Kidney (tissue), 14 donors: ENCODE results near the gene ASTL. TPM values are rescaled to one million over a fixed set of nuclear protein-coding genes. Genes with fewer than 3 reads are reported as not detected.
A peak's percentile ranks its signal among the peaks of the same experiment; 100 is the strongest.

Source experiments
- DNase-seq, 5 donors: peaks; one replicate each; pipeline ENCODE4 v3.0.0-alpha.2; 2013 to 2020
- FAIRE-seq: peaks from 2 replicates; lab custom pipeline; 2012; peaks lifted over from hg19 to GRCh38; lab: Jason Lieb, UNC
- H3K27ac ChIP-seq, 2 donors: one replicate each; pipeline ENCODE4 v1.7.0; 2013; ENCODE audit warnings: low read depth in 2 of 2, low read length in 2 of 2, inconsistent platforms in 1 of 2
- H3K27me3 ChIP-seq: one replicate; pipeline ENCODE4 v1.7.1; 2013; ENCODE audit warnings: low read length, inconsistent platforms; ENCODE audit not compliant: control insufficient read depth, insufficient read depth
- H3K36me3 ChIP-seq, 3 donors: one replicate each; pipeline versions ENCODE4 v1.7.0 to v1.7.1; 2013; ENCODE audit warnings: low read length in 3 of 3, control low read depth in 1 of 3, inconsistent platforms in 1 of 3; ENCODE audit not compliant: insufficient read depth in 3 of 3, control insufficient read depth in 2 of 3
- H3K4me1 ChIP-seq, 3 donors: one replicate each; pipeline versions ENCODE4 v1.7.0 to v1.7.1; 2013; ENCODE audit warnings: low read length in 3 of 3, inconsistent platforms in 1 of 3, low read depth in 1 of 3; ENCODE audit not compliant: control insufficient read depth in 2 of 3, insufficient read depth in 2 of 3
- H3K4me3 ChIP-seq, 3 donors: one replicate each; pipeline versions ENCODE4 v1.7.0 to v1.8.1; 2013; ENCODE audit warnings: low read length in 3 of 3, control low read depth in 1 of 3, inconsistent platforms in 1 of 3
- H3K9ac ChIP-seq, 3 donors: one replicate each; pipeline versions ENCODE4 v1.7.0 to v1.7.1; 2013; ENCODE audit warnings: low read length in 3 of 3, control low read depth in 1 of 3, inconsistent platforms in 1 of 3
- H3K9me3 ChIP-seq, 3 donors: one replicate each; pipeline versions ENCODE4 v1.7.0 to v1.7.1; 2013; ENCODE audit warnings: low read length in 3 of 3, control low read depth in 1 of 3, inconsistent platforms in 1 of 3; ENCODE audit not compliant: control insufficient read depth in 2 of 3, insufficient read depth in 1 of 3
- intact Hi-C: fragments of 100-400 bp; cut with DNase I; formaldehyde crosslinking; loops from one replicate; pipeline ENCODE4 v1.11.1; 2022
- polyA plus RNA-seq: library from polyadenylated mRNA; stranded (reverse); fragments of 350-450 nt; fragmentation: Illumina TruSeq; extraction: RNeasy Lipid Tissue Mini Kit (QIAGEN cat#74804); gene quantifications from one replicate; pipeline ENCODE4 v1.2.3, GENCODE V29; 2014; ENCODE audit warnings: low read depth, low replicate concordance; ENCODE audit not compliant: insufficient read depth
- total RNA-seq: library from RNA; stranded (reverse); fragmentation: NEBNext Ultra II Directional; extraction: Animal tissue kit (Norgen Biotek cat#: 25700); gene quantifications from one replicate; pipeline ENCODE4 v1.2.1, GENCODE V29; 2021
- TF ChIP-seq, protein P1 (sequence below): IDR thresholded peaks from 3 replicates; pipeline ENCODE4 v1.5.1; 2012; ENCODE audit warnings: mild to moderate bottlenecking, moderate library complexity, borderline replicate concordance; ENCODE audit not compliant: insufficient read depth; ENCODE audit errors: extremely low read depth
- donor health status: control.
- donor health status: control.
- donor health status: control.
- donor health status: control.
- donor health status: control.
- donor health status: DM: yes; HTN: yes; CAD: no.
- donor health status: Normal renal cell carcinoma (clear cell type).

The ASTL gene
- total and polyA plus RNA-seq, 2 donors from 2014 or later = not detected

DNA sequence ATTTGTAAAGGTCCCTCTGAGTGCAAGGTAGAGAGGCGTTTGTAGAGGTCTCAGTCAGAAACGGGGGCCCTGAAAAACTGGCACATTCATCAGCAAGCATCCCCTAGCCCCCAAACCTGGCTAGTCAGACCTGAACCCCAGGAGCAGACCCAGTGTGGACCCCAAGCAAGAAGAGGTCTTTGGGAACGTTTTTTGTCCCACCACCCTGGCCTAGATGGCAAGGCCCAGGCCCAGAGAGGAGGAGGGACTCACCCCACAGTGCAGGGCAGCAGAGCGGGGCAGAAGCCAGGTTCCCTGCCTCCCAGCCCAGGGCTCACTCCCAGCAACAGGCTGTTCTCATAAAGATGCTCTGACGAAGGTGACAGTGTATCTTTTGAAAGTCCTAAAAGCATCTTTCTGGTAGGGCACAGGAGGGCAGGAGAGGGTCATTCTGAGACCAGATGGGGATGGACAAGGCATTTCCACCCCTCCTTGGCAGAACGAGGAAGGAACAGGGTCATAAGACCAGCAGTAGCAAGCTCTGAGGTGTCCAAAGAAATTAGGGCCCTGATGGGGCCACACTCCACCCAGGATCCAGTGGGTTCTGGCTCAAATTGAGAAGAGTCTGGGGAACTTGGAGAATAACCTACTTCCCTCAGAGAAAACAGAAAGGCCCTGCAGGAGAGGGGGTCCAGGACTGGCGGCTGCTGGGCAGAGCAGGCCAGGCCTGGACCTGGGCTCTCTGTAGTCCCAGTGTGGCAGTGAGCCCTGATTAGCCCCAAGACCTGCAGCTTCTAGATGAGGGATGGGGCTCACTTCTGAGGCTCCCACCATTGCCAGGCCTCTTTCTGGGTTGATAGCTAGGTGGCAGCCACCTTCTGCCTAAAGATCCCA is 40.1 kb downstream of the ASTL start:
- Histone ChIP-seq H3K4me1 (peaks cover 0 to 19% (median 17%) of the 10 kb centered on the region in 3 donors), H3K27ac (peak overlapping the region; percentile 34 to 65), H3K9me3 (no peaks in the 10 kb centered on the region), H3K27me3 (no peaks in the 10 kb centered on the region), H3K4me3 (no peak overlapping the region), H3K36me3 (no peaks in the 10 kb centered on the region), H3K9ac (no peak overlapping the region)
- intact Hi-C loops = no loop called here
- TF ChIP-seq, protein P1, sequence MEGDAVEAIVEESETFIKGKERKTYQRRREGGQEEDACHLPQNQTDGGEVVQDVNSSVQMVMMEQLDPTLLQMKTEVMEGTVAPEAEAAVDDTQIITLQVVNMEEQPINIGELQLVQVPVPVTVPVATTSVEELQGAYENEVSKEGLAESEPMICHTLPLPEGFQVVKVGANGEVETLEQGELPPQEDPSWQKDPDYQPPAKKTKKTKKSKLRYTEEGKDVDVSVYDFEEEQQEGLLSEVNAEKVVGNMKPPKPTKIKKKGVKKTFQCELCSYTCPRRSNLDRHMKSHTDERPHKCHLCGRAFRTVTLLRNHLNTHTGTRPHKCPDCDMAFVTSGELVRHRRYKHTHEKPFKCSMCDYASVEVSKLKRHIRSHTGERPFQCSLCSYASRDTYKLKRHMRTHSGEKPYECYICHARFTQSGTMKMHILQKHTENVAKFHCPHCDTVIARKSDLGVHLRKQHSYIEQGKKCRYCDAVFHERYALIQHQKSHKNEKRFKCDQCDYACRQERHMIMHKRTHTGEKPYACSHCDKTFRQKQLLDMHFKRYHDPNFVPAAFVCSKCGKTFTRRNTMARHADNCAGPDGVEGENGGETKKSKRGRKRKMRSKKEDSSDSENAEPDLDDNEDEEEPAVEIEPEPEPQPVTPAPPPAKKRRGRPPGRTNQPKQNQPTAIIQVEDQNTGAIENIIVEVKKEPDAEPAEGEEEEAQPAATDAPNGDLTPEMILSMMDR = no peak
- peak in 2 of 5 donors; percentile 6 to 29 for DNase-seq
- no peak for FAIRE-seq

DNA sequence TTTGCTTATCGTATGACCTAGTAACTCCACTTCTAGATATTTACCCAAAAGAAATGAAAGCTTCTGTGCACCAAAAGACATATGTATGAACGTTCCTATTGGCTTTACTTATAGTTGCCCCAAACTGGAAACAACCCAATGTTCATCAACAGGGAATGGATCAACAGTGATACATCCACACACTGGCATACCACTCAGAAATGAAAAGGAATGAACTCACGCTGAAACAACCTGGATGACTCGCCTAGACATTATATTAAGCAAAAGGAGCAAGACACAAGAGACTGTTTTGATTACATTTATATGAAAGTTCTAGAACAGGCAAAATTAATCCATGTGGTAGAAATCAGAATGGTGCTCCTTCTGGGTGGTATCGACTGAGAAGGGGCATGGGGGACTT is 40.9 kb downstream of the ASTL start:
- H3K4me1 ChIP-seq = peaks cover 0 to 17% (median 15%) of the 10 kb centered on the region in 3 donors
- no peak overlapping the region for H3K9ac ChIP-seq
- DNase-seq = no peak
- no peak for FAIRE-seq
- no peaks in the 10 kb centered on the region for H3K36me3 ChIP-seq
- H3K27me3 ChIP-seq = no peaks in the 10 kb centered on the region
- no peak overlapping the region for H3K4me3 ChIP-seq
- TF ChIP-seq, protein P1 = no peak
- no peaks in the 10 kb centered on the region for H3K9me3 ChIP-seq
- no peak overlapping the region for H3K27ac ChIP-seq
- intact Hi-C loops = no loop called here

DNA sequence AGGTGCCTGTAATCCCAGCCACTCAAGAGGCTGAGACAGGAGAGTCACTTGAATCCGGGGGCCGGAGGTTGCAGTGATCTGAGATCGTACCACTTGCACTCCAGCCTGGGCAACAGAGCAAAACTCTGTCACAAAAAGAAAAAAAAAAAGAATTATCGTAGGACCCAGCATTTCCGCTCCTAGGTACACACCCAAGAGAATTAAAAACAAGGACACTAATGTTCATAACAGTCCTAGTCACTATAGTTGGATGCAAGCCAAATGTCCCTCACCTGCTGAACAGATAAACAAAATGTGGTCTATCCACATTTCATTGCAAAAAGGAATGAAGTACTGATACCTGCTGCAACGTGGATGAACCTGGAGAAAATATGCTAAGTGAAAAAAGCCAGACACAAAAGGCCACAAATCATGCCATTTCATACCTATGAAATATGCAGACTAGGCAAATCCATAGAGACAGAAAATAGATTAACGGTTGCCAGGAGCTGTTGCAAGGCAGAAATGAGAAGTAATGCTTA is 43.1 kb downstream of the ASTL start:
- intact Hi-C loops = no loop called here
- Histone ChIP-seq H3K9me3 (no peaks in the 10 kb centered on the region), H3K36me3 (no peaks in the 10 kb centered on the region), H3K27me3 (no peaks in the 10 kb centered on the region), H3K27ac (no peak overlapping the region), H3K9ac (no peak overlapping the region), H3K4me3 (no peak overlapping the region), H3K4me1 (peaks cover 0 to 17% (median 15%) of the 10 kb centered on the region in 3 donors)
- DNase-seq (no peak), FAIRE-seq (no peak)
- TF ChIP-seq, protein P1 = no peak
